ENCODE results near the gene PLA2G6.
A peak's percentile ranks its signal among the peaks of the same experiment; 100 is the strongest.
"Not testable (repeated sequence)": the region's sequence is repeated elsewhere in the genome, so short reads cannot be mapped to it uniquely, and the experiment has no call there.

PLA2G6 gene

DNA sequence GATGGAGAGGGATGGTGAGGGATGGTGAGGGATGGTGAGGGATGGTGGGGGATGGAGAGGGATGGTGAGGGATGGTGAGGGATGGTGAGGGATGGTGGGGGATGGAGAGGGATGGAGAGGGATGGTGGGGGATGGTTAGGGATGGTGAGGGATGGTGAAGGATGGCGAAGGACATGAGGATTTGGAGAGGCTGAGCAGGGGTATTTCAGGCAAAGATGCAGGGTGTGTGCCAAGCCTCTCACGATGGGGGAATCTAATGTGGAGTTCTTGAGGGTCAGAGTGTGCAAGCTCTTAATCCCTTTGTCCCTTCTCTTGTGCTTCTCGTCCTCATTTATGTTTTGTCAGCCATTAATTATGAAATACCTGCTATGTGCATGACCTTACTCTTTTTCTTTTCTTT is 7.5 kb upstream of the PLA2G6 start:
- H3K4me3 Mint-ChIP-seq, result no peak overlapping the region
- ATAC-seq (replicated peaks) (no peak), DNase-seq (no peak)
- peaks cover 0 to 1% of the 10 kb centered on the region in 2 donors for H3K9me3 Mint-ChIP-seq
- peaks cover 0 to 8% of the 10 kb centered on the region in 2 donors for H3K4me1 Mint-ChIP-seq
- H3K27me3 Mint-ChIP-seq, result peaks cover 23 to 35% of the 10 kb centered on the region in 2 donors
- peaks cover 0 to 6% of the 10 kb centered on the region in 2 donors for H3K36me3 Mint-ChIP-seq
- H3K27ac Mint-ChIP-seq, result no peak overlapping the region

DNA sequence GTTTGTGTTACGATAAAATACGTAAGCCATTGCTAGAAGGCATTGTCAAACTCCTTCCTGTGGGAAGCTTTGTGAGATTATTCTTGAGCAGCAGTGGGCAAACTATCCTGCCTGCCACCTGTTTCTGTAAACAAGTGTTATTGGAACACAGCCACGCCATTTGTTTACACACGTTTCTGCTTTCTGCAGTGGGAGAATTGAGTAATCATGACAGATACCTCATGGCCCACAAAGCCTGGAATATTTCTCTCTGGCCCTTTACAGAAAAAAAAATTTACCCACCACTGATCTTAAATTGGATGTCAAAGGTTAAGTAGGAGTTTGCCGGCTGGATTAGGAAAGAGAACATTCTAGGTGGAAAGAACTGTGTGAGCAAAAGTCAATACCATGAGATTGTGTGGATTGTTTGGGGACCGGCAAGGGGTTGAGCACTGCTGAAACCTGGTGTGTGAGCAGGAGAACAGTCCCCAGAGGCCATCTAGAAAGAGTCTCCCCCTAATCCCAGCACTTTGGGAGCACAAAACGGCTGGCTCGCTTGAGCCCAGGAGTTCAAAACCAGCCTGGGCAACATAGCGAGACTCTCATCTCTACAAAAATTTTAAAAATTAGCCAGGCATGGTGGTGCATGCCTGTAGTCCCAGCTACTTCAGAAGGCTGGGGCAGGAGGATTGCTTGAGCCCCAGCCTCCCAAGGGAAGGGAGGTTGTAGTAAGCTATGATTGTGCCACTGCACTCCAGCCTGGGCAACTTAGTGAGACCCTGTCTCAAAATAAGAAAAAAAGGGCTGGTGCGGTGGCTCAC is 6.0 kb upstream of the PLA2G6 start:
- Mint-ChIP-seq H3K4me1 (peaks cover 0 to 4% of the 10 kb centered on the region in 2 donors), H3K36me3 (peaks cover 0 to 6% of the 10 kb centered on the region in 2 donors), H3K27me3 (peaks cover 14 to 23% of the 10 kb centered on the region in 2 donors), H3K9me3 (peaks cover 0 to 1% of the 10 kb centered on the region in 2 donors), H3K4me3 (no peak overlapping the region), H3K27ac (no peak overlapping the region)
- DNase-seq (no peak), ATAC-seq (replicated peaks) (no peak)

DNA sequence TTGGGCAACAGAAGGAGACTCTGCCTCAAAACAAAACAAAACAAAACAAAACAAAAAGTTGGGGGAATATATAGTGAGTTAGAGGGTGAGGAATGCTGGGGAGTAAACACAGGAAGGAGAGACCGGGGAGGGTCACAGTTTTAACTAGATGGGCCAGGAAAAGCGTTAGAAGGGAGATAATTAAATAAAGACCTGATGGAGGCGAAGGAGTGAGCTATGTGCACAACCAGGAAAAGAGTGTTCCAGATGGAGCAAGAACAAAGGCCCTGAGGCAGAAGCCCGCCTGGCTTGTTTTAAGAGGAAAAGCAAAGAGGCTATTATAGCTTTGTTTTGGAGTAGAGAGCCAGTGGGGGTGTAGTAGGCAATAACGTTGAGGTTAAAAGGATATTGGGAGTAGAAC is 4.8 kb upstream of the PLA2G6 start:
- Mint-ChIP-seq H3K27ac (no peak overlapping the region), H3K4me3 (no peak overlapping the region), H3K27me3 (peaks cover 6 to 13% of the 10 kb centered on the region in 2 donors), H3K4me1 (peaks cover 3 to 5% of the 10 kb centered on the region in 2 donors), H3K36me3 (peaks cover 0 to 6% of the 10 kb centered on the region in 2 donors), H3K9me3 (peaks cover 0 to 1% of the 10 kb centered on the region in 2 donors)
- ATAC-seq (replicated peaks) (no peak), DNase-seq (no peak)

DNA sequence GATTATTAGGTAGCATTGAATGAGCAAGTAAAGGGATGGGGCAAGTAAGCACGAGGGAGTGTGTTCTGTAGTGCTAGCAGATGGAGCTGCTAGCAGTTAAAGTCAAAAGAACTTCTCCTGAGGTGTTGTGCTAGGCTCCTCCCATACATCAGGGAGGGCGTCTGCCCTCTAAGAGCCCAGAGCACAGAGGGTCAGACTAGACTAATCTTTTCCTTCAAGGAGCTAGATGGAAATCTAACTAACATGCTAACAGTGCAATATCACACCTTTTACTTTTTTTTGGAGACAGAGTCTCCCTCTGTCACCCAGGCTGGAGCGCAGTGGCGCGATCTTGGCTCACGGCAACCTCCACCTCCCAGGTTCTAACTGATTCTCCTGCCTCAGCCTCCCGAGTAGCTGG is 3.2 kb upstream of the PLA2G6 start:
- DNase-seq (no peak), ATAC-seq (replicated peaks) (no peak)
- H3K36me3 Mint-ChIP-seq, result peaks cover 3 to 6% of the 10 kb centered on the region in 2 donors
- peaks cover 0 to 1% of the 10 kb centered on the region in 2 donors for H3K9me3 Mint-ChIP-seq
- peaks cover 6 to 13% of the 10 kb centered on the region in 2 donors for H3K27me3 Mint-ChIP-seq
- no peak overlapping the region for H3K4me3 Mint-ChIP-seq
- H3K4me1 Mint-ChIP-seq, result peaks cover 19 to 20% of the 10 kb centered on the region in 2 donors
- H3K27ac Mint-ChIP-seq, result no peak overlapping the region

DNA sequence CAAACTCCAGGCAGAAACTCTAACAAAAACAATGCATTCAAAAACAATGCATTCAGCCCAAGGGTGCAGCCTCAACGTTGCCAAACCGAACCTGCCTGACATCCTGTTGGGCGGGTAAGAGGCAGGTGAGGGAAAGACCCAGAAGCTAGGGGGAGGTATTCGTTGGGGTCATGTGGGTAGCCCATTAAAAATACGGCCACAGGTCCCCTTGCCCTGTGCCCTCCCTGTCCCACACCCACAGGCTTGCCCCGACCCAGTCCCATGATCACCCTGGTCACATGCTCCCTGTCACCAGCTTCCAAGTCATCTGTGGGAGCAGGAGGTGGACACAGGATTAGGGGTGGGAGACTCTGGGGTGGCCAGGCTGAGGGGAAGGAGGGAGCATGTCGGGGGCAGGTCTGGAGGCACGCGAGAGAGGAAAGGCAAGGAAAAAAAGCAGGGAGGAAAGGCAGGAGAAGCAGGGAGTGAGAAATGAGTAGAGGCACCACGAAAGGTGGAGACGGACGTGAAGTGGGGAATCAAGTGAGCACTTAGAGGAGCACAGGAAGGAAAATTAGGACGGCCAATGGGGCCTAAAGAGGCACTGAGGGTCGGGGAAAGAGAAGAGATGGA is 683 bp downstream of the PLA2G6 start:
- Mint-ChIP-seq H3K4me3 (peak overlapping the region; percentile 91 to 95), H3K9me3 (no peaks in the 10 kb centered on the region), H3K27ac (peak overlapping the region; percentile 96), H3K4me1 (peaks cover 39 to 46% of the 10 kb centered on the region in 2 donors), H3K36me3 (peaks cover 2 to 10% of the 10 kb centered on the region in 2 donors), H3K27me3 (peaks cover 0 to 5% of the 10 kb centered on the region in 2 donors)
- peak; percentile 31 for DNase-seq
- peak in 1 of 2 donors; percentile 6 for ATAC-seq (replicated peaks)

DNA sequence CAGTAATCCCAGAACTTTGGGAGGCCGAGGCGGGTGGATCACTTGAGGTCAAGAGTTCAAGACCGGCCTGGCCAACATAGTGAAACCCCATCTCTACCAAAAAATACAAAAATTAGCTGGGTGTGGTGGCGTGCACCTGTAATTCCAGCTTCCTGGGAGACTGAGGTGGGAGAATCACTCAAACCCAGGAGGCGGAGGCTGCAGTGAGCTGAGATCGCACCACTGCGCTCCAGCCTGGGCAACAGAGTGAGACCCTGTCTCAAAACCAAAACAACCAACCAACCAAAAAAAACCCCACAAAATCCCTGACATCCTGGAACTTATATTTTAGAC is 3.1 kb downstream of the PLA2G6 start:
- H3K27ac Mint-ChIP-seq; H3K4me3 Mint-ChIP-seq; H3K27me3 Mint-ChIP-seq; ATAC-seq (replicated peaks); H3K36me3 Mint-ChIP-seq; DNase-seq; H3K9me3 Mint-ChIP-seq: not testable (repeated sequence)
- peaks cover 48 to 55% of the 10 kb centered on the region in 2 donors for H3K4me1 Mint-ChIP-seq

DNA sequence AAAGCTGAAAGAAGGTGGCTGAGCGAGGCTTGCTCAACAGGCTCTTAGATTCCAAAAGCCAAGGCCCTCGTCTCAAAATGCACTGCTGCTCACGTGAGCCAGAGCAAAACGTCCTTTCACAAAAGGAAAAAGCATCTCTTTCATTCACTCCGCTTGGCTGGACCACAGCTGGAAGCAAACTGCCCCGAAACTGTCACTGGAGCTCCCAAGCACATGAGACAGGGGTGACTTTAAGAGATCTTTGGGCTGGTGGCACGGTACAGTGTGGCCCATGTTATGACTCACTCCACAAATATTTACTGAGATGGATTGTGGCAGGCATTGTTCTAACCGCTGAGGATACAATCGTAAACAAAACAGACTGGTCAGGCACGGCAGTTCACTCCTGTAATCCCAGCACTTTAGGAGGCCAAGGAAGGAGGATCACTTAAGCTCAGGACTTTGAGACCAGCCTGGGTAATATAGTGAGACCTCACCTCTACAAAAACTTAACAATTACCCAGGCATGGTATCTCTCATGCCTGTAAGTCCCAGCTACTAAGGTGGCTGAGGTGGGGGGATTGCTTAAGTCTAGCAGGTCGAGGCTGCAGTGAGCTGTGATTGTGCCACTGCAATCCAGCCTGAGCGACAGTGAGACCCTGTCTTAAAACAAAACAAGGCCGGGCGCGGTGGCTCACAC is 3.6 kb downstream of the PLA2G6 start:
- H3K9me3 Mint-ChIP-seq, result no peaks in the 10 kb centered on the region
- no peak overlapping the region for H3K4me3 Mint-ChIP-seq
- H3K4me1 Mint-ChIP-seq, result peaks cover 52 to 58% of the 10 kb centered on the region in 2 donors
- no peaks in the 10 kb centered on the region for H3K27me3 Mint-ChIP-seq
- ATAC-seq (replicated peaks) (no peak), DNase-seq (no peak)
- H3K36me3 Mint-ChIP-seq, result peaks cover 5 to 10% of the 10 kb centered on the region in 2 donors
- H3K27ac Mint-ChIP-seq, result peak overlapping the region; percentile 65

DNA sequence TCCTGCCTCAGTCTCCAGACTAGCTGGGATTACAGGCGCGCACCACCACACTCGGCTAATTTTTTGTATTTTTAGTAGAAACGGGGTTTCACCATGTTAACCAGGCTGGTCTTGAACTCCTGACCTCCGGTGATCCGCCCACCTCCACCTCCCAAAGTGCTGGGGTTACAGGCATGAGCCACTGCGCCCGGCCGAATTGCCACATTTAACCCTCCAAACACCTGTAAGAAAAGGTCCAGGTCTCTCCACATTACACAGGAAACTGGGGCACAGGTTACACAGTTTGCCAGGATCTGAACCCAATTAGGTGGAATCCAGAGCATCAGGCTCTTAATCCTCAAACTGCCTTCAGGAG is 4.1 kb downstream of the PLA2G6 start:
- Mint-ChIP-seq H3K4me1 (peaks cover 53 to 63% of the 10 kb centered on the region in 2 donors), H3K27ac (peak overlapping the region; percentile 92)
- not testable (repeated sequence) for H3K4me3 Mint-ChIP-seq; H3K36me3 Mint-ChIP-seq; ATAC-seq (replicated peaks); H3K27me3 Mint-ChIP-seq; DNase-seq; H3K9me3 Mint-ChIP-seq

DNA sequence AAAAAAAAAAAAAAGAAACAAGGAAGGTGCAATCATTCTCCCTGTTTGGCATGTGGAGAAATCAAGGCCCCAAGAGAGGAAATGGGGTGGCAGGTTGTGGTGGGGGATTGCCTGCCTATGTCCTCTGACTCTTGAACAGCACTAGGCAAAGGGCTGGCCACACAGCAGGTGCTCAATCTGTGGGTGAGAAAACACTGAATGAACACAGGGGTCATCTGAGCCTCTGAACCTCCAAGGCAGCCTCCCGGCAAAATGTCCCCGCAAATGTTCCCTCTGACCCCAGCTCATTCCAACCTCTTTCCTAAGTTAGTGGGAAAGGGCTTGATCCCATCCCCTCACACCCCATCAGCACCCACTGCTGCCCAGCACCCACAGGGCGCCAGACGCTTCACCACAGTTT is 4.6 kb downstream of the PLA2G6 start:
- no peaks in the 10 kb centered on the region for H3K27me3 Mint-ChIP-seq
- H3K27ac Mint-ChIP-seq, result peak overlapping the region; percentile 92
- DNase-seq (no peak), ATAC-seq (replicated peaks) (no peak)
- peak overlapping the region in 1 of 2 donors; percentile 33 for H3K4me3 Mint-ChIP-seq
- H3K9me3 Mint-ChIP-seq, result no peaks in the 10 kb centered on the region
- peaks cover 5 to 11% of the 10 kb centered on the region in 2 donors for H3K36me3 Mint-ChIP-seq
- peaks cover 55 to 63% of the 10 kb centered on the region in 2 donors for H3K4me1 Mint-ChIP-seq

DNA sequence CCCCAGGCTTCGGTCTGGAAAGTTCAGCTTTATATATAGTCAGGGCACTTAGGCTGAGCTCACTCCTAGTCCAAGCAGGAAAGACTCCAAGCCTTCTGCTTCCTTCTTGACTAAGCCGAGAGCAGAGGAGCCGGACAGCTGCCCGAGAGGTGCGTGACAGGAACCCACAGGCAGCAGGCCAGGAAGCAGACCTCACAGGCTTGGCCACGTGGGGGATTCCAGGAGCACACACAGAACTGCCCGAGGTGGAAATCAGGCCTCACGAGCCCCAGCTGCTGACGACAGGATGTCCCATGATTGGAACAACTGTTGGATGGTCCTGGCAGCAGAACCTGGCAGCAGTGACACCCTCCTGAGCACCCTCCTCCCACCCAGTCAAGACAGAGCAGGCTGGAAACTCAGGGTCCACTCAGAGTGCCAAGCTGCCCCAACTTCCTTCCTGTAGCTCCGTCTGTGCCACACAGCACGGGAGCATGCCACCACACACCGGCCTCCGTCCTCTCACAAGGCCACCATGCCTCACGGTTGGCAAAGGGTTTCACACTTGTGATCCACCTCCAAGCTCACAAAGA is 5.4 kb downstream of the PLA2G6 start:
- Mint-ChIP-seq H3K9me3 (no peaks in the 10 kb centered on the region), H3K36me3 (peaks cover 5 to 16% of the 10 kb centered on the region in 2 donors), H3K27me3 (no peaks in the 10 kb centered on the region), H3K27ac (peak overlapping the region; percentile 92), H3K4me3 (peak overlapping the region; percentile 8 to 33), H3K4me1 (peaks cover 54 to 60% of the 10 kb centered on the region in 2 donors)
- ATAC-seq (replicated peaks) (peak; percentile 74 to 79), DNase-seq (peak; percentile 78)

DNA sequence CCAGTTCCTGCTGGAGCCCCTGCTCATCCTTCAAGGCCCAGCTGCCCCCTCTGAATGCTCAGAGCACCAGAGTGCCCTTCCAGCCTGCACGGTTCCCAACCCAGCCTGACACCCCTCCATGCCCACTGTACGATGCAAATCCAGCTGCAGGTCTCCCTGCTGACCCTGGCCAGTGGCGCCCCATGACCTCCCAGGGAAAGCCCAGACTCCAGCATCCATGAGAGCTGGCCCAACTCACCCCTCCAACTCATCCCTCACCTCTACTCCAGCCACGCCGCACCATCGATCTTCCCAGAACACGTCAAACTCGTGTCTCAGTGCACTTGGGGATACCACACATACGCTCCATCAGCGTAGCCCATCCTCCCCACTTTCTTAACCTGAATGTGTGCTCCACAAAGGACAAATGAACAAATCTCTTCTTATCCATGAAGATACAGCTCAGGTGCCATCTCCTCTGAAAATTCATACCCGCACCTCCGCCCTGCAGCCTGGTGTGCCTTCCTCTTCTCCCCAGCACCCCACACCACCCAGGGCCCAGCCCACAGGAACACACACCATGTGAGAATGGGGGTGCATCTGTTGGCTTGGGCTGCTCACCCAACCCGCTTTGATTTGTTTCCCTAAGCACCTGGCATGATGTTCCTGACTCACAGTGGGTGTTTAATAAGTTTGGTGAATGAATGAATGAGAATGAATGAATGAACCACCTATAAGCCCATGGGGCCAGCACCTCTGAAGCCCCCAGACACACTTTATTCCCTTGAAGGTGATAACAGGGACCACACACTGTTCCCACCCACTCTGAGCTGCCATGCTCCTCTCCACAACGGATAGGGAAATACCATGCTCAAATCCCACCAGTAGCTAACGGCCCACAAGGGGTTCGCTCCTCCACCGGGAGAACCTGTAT is 6.2 kb downstream of the PLA2G6 start:
- no peak overlapping the region for H3K4me3 Mint-ChIP-seq

DNA sequence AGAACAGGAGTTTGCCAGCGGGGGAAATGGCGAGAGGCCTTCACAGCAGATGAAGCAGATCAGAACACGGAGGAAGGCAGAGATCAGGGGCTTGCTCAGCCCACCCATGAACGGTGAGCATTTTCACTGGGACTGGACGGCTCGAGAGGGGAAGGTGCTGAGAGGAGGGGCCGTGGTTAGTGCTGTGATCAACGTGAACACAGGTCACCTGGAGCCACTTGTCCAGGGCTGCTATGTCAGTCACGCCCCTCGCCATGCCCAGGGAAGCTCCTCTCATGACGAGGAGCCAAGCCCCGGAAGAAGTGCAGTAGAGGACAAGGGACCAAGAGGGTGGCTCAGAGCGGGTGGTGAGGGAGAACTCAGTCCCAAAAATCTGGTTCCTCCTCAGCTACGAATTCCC is 7.0 kb downstream of the PLA2G6 start:
- Mint-ChIP-seq H3K36me3 (peaks cover 8 to 19% of the 10 kb centered on the region in 2 donors), H3K4me3 (no peak overlapping the region), H3K27ac (peak overlapping the region; percentile 77), H3K9me3 (no peaks in the 10 kb centered on the region), H3K4me1 (peaks cover 38 to 44% of the 10 kb centered on the region in 2 donors), H3K27me3 (no peaks in the 10 kb centered on the region)
- no peak for ATAC-seq (replicated peaks)
- no peak for DNase-seq

More for the DNA sequence above, 6.2 kb downstream of the PLA2G6 start:
- DNase-seq (no peak), ATAC-seq (replicated peaks) (no peak)
- Mint-ChIP-seq H3K27me3 (no peaks in the 10 kb centered on the region), H3K4me1 (peaks cover 46 to 52% of the 10 kb centered on the region in 2 donors), H3K36me3 (peaks cover 7 to 19% of the 10 kb centered on the region in 2 donors), H3K27ac (peak overlapping the region; percentile 92), H3K9me3 (no peaks in the 10 kb centered on the region)

DNA sequence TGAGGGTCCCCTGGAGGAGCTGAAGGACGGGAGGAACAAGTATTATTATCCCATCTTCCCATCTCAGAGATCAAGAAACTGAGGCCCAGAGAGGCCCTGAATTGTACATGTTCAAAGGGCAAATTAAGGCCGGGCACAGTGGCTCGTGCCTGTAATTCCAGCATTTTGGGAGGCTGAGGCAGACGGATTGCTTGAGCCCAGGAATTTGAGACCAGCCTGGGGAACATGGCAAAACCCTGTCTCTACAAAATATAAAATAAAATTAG is 8.1 kb downstream of the PLA2G6 start:
- no peak for ATAC-seq (replicated peaks)
- Mint-ChIP-seq H3K4me3 (no peak overlapping the region), H3K27me3 (no peaks in the 10 kb centered on the region), H3K9me3 (no peaks in the 10 kb centered on the region), H3K27ac (no peak overlapping the region), H3K4me1 (peaks cover 32 to 35% of the 10 kb centered on the region in 2 donors), H3K36me3 (peaks cover 12 to 17% of the 10 kb centered on the region in 2 donors)
- DNase-seq, result no peak

Data from stimulated activated naive B cell treated with anti-CD40 and anti-IgM and Interleukin-4, amounts not matched to agents 10 μg/mL and 1 μg/mL and 100 μg/mL, for 72 hours (primary cell).